Ovary (tissue), 3 donors: ENCODE data around the gene ENOX1.

Experiments used
- EP300 ChIP-seq: sonication (generic); formaldehyde crosslinking; IDR thresholded peaks from one replicate; pipeline ENCODE4 v1.6.1; 2017; ENCODE audit warnings: antibody characterized with exemption
- POLR2A ChIP-seq: fragments of 450-650 bp; IDR thresholded peaks from one replicate; pipeline ENCODE4 v1.6.1; 2017; ENCODE audit warnings: antibody characterized with exemption, mild to moderate bottlenecking, moderate library complexity
- TF ChIP-seq, protein P1 (sequence below), 3 donors: fragments of 450-650 bp in 2 of 3; fragments of 200-600 bp in 1 of 3; IDR thresholded peaks; one replicate each; pipeline versions ENCODE4 v1.5.1 to v1.8.0; 2016 to 2022; ENCODE audit warnings: antibody characterized with exemption in 3 of 3, mild to moderate bottlenecking in 1 of 3
- donor health status: DM: no; HTN: no; CAD: no.

DNA sequence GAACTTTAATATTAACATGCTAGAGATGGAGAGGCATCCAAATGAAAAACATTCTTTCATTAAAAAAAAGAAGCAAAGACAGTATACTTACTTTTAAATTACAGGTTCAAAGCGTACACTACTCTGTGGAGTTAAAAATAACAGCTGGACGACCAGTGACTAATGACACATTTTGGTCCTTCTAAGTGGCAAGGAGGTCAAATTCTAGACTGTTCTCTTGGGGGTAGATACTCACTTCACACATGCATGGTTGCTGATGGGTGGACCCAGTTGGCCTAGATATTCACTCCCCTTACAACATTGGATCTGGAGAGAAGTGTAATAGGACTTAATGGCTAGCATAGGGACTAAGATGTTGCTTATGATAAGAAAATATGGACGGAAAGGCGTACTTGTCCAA lies 461.1 kb downstream of the ENOX1 start:
- TF ChIP-seq, protein P1, sequence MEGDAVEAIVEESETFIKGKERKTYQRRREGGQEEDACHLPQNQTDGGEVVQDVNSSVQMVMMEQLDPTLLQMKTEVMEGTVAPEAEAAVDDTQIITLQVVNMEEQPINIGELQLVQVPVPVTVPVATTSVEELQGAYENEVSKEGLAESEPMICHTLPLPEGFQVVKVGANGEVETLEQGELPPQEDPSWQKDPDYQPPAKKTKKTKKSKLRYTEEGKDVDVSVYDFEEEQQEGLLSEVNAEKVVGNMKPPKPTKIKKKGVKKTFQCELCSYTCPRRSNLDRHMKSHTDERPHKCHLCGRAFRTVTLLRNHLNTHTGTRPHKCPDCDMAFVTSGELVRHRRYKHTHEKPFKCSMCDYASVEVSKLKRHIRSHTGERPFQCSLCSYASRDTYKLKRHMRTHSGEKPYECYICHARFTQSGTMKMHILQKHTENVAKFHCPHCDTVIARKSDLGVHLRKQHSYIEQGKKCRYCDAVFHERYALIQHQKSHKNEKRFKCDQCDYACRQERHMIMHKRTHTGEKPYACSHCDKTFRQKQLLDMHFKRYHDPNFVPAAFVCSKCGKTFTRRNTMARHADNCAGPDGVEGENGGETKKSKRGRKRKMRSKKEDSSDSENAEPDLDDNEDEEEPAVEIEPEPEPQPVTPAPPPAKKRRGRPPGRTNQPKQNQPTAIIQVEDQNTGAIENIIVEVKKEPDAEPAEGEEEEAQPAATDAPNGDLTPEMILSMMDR (IDR thresholded peaks at IDR 0.05): no peak
- TF ChIP-seq POLR2A (no peak), EP300 (no peak)
